PC-3 (cell line): ENCODE data around the gene GIPC2.

ENCODE experiments used
- CTCF ChIP-seq: fragments of 300-600 bp; sonication (generic); conservative IDR thresholded peaks from 2 replicates; pipeline ENCODE4 v1.5.1; 2017; ENCODE audit warnings: antibody characterized with exemption, low read depth, mild to moderate bottlenecking, low read length
- EZH2 ChIP-seq: fragments of 300-600 bp; sonication (generic); IDR thresholded peaks from one replicate; pipeline ENCODE4 v1.6.1; 2017; ENCODE audit warnings: antibody characterized with exemption, mild to moderate bottlenecking, low read length; ENCODE audit not compliant: unreplicated experiment

DNA sequence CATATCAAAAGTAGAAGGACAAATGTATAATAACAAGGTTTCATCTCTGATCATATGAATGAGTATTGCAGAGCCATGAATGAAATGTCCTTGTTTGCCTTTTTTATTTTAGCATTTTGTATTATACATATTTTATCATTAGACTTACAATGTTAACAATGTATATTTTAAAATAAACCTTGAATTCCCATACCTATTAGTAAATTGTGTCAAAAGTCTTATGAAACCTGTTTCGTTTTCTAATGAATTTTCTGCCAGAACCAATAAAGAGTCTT, 40.4 kb upstream of the GIPC2 start:
- TF ChIP-seq CTCF, result no peak
- TF ChIP-seq EZH2, result no peak
